Measurements from ENCODE around the gene SHF. TPM values are rescaled to one million over a fixed set of nuclear protein-coding genes. Genes with fewer than 3 reads are reported as not detected.

The SHF gene
- total RNA-seq, 1 experiment from 2014 or later = 22.9 TPM

- no peak for DNase-seq
- Histone ChIP-seq H3K27me3 (no peaks in the 10 kb centered on the region), H3K27ac (no peak overlapping the region), H3K9me3 (replicated peaks) (no peaks in the 10 kb centered on the region), H3K36me3 (no peaks in the 10 kb centered on the region), H3K4me3 (no peak overlapping the region), H3K4me1 (peaks cover 53% of the 10 kb centered on the region)
Observed at GRCh38 chr15:45185069-45185779, 2.5 kb downstream of the SHF start.

GRCh38 chr15:45184562-45185041, 3.2 kb downstream of the SHF start:
- no peaks in the 10 kb centered on the region for H3K36me3 ChIP-seq
- no peak overlapping the region for H3K27ac ChIP-seq
- no peak overlapping the region for H3K4me3 ChIP-seq
- H3K27me3 ChIP-seq = no peaks in the 10 kb centered on the region
- peaks cover 60% of the 10 kb centered on the region for H3K4me1 ChIP-seq
- DNase-seq = no peak
- no peaks in the 10 kb centered on the region for H3K9me3 ChIP-seq (replicated peaks)

GRCh38 chr15:45183511-45183910, 4.3 kb downstream of the SHF start:
- peak in 1 of 2 experiments; percentile 41 for DNase-seq

GRCh38 chr15:45182996-45183395, 4.8 kb downstream of the SHF start:
- no peak overlapping the region for H3K27ac ChIP-seq
- no peak overlapping the region for H3K4me3 ChIP-seq
- no peak for DNase-seq
- no peaks in the 10 kb centered on the region for H3K9me3 ChIP-seq (replicated peaks)
- peaks cover 69% of the 10 kb centered on the region for H3K4me1 ChIP-seq
- peaks cover under 1% of the 10 kb centered on the region; the same call in 1 of the 2 replicates for H3K36me3 ChIP-seq
- H3K27me3 ChIP-seq = no peaks in the 10 kb centered on the region

More at GRCh38 chr15:45183511-45183910, 4.3 kb downstream of the SHF start:
- Histone ChIP-seq H3K4me1 (peaks cover 69% of the 10 kb centered on the region), H3K27me3 (no peaks in the 10 kb centered on the region), H3K4me3 (no peak overlapping the region), H3K27ac (no peak overlapping the region), H3K36me3 (no peaks in the 10 kb centered on the region), H3K9me3 (replicated peaks) (no peaks in the 10 kb centered on the region)

GRCh38 chr15:45181491-45182285, 6.1 kb downstream of the SHF start:
- peaks cover 69% of the 10 kb centered on the region for H3K4me1 ChIP-seq
- H3K27ac ChIP-seq = peak overlapping the region; percentile 19; the same call in 1 of the 2 replicates
- no peaks in the 10 kb centered on the region for H3K9me3 ChIP-seq (replicated peaks)
- DNase-seq = peak; percentile 72 to 83
- H3K4me3 ChIP-seq = no peak overlapping the region
- H3K27me3 ChIP-seq = no peaks in the 10 kb centered on the region
- peaks cover 10% of the 10 kb centered on the region; the same call in 1 of the 2 replicates for H3K36me3 ChIP-seq

- Histone ChIP-seq H3K27me3 (no peaks in the 10 kb centered on the region), H3K4me1 (peaks cover 64% of the 10 kb centered on the region), H3K27ac (peak overlapping the region; percentile 28), H3K9me3 (replicated peaks) (no peaks in the 10 kb centered on the region), H3K4me3 (no peak overlapping the region), H3K36me3 (peaks cover 10% of the 10 kb centered on the region; the same call in 1 of the 2 replicates)
- no peak for DNase-seq
Observed at GRCh38 chr15:45180648-45181436, 6.9 kb downstream of the SHF start.

- Histone ChIP-seq H3K9me3 (replicated peaks) (no peaks in the 10 kb centered on the region), H3K4me3 (no peak overlapping the region)
- DNase-seq = peak; percentile 77 to 78
Observed at GRCh38 chr15:45180201-45180600, 7.6 kb downstream of the SHF start.

GRCh38 chr15:45179221-45179985, 8.4 kb downstream of the SHF start:
- Histone ChIP-seq H3K4me1 (peaks cover 58% of the 10 kb centered on the region), H3K4me3 (no peak overlapping the region), H3K9me3 (replicated peaks) (no peaks in the 10 kb centered on the region), H3K27ac (peak overlapping the region; percentile 28), H3K36me3 (peaks cover 15% of the 10 kb centered on the region; the same call in 1 of the 2 replicates), H3K27me3 (no peaks in the 10 kb centered on the region)
- DNase-seq = peak in 1 of 2 experiments; percentile 61

More at GRCh38 chr15:45180201-45180600, 7.6 kb downstream of the SHF start:
- Histone ChIP-seq H3K4me1 (peaks cover 60% of the 10 kb centered on the region), H3K27me3 (no peaks in the 10 kb centered on the region), H3K27ac (peak overlapping the region; percentile 28), H3K36me3 (peaks cover 10% of the 10 kb centered on the region; the same call in 1 of the 2 replicates)

GRCh38 chr15:45177285-45177684, 10.5 kb downstream of the SHF start:
- no peaks in the 10 kb centered on the region for H3K9me3 ChIP-seq (replicated peaks)
- peaks cover 37% of the 10 kb centered on the region for H3K4me1 ChIP-seq
- H3K27ac ChIP-seq = no peak overlapping the region
- no peak overlapping the region for H3K4me3 ChIP-seq
- no peak for DNase-seq
- H3K36me3 ChIP-seq = peaks cover 22% of the 10 kb centered on the region; the same call in 1 of the 2 replicates
- no peaks in the 10 kb centered on the region for H3K27me3 ChIP-seq

- H3K4me3 ChIP-seq = no peak overlapping the region
- peaks cover 10% of the 10 kb centered on the region for H3K4me1 ChIP-seq
- H3K27ac ChIP-seq = no peak overlapping the region
- peaks cover 22% of the 10 kb centered on the region; the same call in 1 of the 2 replicates for H3K36me3 ChIP-seq
- no peak for DNase-seq
- H3K9me3 ChIP-seq (replicated peaks) = no peaks in the 10 kb centered on the region
- no peaks in the 10 kb centered on the region for H3K27me3 ChIP-seq
Observed at GRCh38 chr15:45174577-45174976, 13.2 kb downstream of the SHF start.

- DNase-seq = no peak
- Histone ChIP-seq H3K36me3 (peaks cover 22% of the 10 kb centered on the region; the same call in 1 of the 2 replicates), H3K4me1 (peaks cover 4% of the 10 kb centered on the region), H3K27ac (no peak overlapping the region), H3K27me3 (no peaks in the 10 kb centered on the region), H3K4me3 (no peak overlapping the region), H3K9me3 (replicated peaks) (no peaks in the 10 kb centered on the region)
Observed at GRCh38 chr15:45174069-45174468, 13.7 kb downstream of the SHF start.

- DNase-seq = no peak
Observed at GRCh38 chr15:45171912-45172311, 15.9 kb downstream of the SHF start.

GRCh38 chr15:45169608-45170480, 17.9 kb downstream of the SHF start:
- Histone ChIP-seq H3K36me3 (peaks cover 11% of the 10 kb centered on the region; the same call in 1 of the 2 replicates), H3K27me3 (no peaks in the 10 kb centered on the region), H3K4me3 (no peak overlapping the region), H3K9me3 (replicated peaks) (no peaks in the 10 kb centered on the region), H3K27ac (no peak overlapping the region), H3K4me1 (no peaks in the 10 kb centered on the region)
- DNase-seq = no peak

More at GRCh38 chr15:45171912-45172311, 15.9 kb downstream of the SHF start:
- Histone ChIP-seq H3K9me3 (replicated peaks) (no peaks in the 10 kb centered on the region), H3K27me3 (no peaks in the 10 kb centered on the region), H3K27ac (no peak overlapping the region), H3K4me3 (no peak overlapping the region), H3K4me1 (no peaks in the 10 kb centered on the region), H3K36me3 (peaks cover 12% of the 10 kb centered on the region; the same call in 1 of the 2 replicates)

Data from SJCRH30 (cell line).